PFSK-1 (cell line): ENCODE data around the gene NCAM2.

Experiments
- POLR2AphosphoS5 ChIP-seq: IDR thresholded peaks from 2 replicates; pipeline ENCODE4 v1.6.1; 2012; ENCODE audit warnings: low read depth, mild to moderate bottlenecking, control low read depth, low read length, moderate library complexity
- SIN3A ChIP-seq: IDR thresholded peaks from 2 replicates; pipeline ENCODE4 v1.6.1; 2012; ENCODE audit warnings: mild to moderate bottlenecking, low read length, moderate library complexity, borderline replicate concordance; ENCODE audit not compliant: insufficient read depth
- TAF1 ChIP-seq: IDR thresholded peaks from 2 replicates; pipeline ENCODE4 v1.6.1; 2012; ENCODE audit warnings: low read length, control low read depth, borderline replicate concordance; ENCODE audit not compliant: insufficient read depth

DNA sequence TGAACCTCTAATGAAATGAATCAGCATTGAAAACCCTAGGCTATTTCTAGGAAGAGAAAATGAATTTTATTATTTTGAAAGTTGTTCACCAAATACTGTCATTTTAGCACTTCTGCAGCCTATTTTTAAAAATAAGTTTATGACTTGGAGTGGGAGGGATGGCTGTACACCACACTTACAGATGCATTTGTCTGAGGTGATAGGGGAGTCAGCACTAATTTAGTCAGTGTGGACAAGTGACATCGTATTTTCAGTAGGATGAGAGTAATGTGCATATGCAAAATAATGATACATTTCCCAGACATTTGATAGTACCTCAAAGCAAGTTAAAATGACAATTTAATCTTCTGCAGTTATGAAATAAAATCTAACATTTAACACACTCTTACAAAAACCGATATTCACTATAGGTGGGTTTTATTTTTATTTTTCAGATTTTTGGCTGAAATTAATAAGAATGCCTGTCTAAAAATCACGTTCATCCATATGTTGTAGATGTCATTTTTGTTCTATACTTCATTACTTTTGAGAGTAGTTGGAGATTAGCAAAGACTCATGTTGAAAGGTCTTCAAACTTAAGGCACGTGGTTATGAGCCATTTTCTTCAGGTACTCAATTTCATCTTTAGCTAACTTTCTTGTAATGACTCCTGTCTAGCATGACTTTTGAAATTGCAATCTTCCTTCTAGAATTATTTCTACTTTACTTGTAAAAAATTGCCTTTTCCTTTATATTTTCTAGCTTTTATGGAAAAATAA lies 186.7 kb downstream of the NCAM2 start:
- TF ChIP-seq POLR2AphosphoS5, result no peak
- TF ChIP-seq TAF1, result no peak
- no peak for TF ChIP-seq SIN3A
